Activated CD8-positive, alpha-beta T cell treated with anti-CD3 and anti-CD28 coated beads, Interleukin-2, amount 10 ng/mL, durations not matched to agents 7 days and 5 days (primary cell): Measurements from ENCODE around the gene GINS1. TPM values are rescaled to one million over a fixed set of nuclear protein-coding genes. Genes with fewer than 3 reads are reported as not detected.

Experiments
- ATAC-seq: fragments of 150-1000 bp; cut with Tn5 transposase; one replicate; pipeline ENCODE4 v1.10.0; 2021; ENCODE audit warnings: moderate library complexity
- CTCF ChIA-PET: fragments of 350-600 bp; sonication (Branson Sonifier 250); formaldehyde crosslinking; loops from one replicate; lab custom pipeline; 2021; ENCODE audit warnings: antibody characterized with exemption; lab: Charles Lee
- POLR2A ChIA-PET: fragments of 350-600 bp; sonication (Branson Sonifier 250); formaldehyde crosslinking; loops from one replicate; lab custom pipeline; 2021; ENCODE audit warnings: antibody characterized with exemption; lab: Charles Lee
- DNase-seq: peaks from one replicate; pipeline ENCODE4 v3.0.0-alpha.2; 2020
- H3K27ac Mint-ChIP-seq: one replicate; pipeline ENCODE4 v1.8.0; 2021; ENCODE audit warnings: mild to moderate bottlenecking, mixed read lengths
- H3K27me3 Mint-ChIP-seq: one replicate; pipeline ENCODE4 v1.8.0; 2021; ENCODE audit warnings: low read depth, mixed read lengths
- H3K36me3 Mint-ChIP-seq: one replicate; pipeline ENCODE4 v1.8.0; 2021; ENCODE audit warnings: low read depth, mixed read lengths
- H3K4me1 Mint-ChIP-seq: one replicate; pipeline ENCODE4 v1.8.0; 2021; ENCODE audit warnings: low read depth, mixed read lengths
- H3K4me3 Mint-ChIP-seq: one replicate; pipeline ENCODE4 v1.8.0; 2021; ENCODE audit warnings: mild to moderate bottlenecking, mixed read lengths
- H3K9me3 Mint-ChIP-seq: one replicate; pipeline ENCODE4 v1.8.0; 2022; ENCODE audit warnings: mixed read lengths; ENCODE audit not compliant: insufficient read depth
- total RNA-seq, 2 experiments: library from RNA; stranded (reverse); gene quantifications; one replicate each; pipeline ENCODE4 v1.2.3, GENCODE V29; 2021

The GINS1 gene
- total RNA-seq, 2 experiments from 2014 or later, result 40.8 to 41.6 TPM

DNA sequence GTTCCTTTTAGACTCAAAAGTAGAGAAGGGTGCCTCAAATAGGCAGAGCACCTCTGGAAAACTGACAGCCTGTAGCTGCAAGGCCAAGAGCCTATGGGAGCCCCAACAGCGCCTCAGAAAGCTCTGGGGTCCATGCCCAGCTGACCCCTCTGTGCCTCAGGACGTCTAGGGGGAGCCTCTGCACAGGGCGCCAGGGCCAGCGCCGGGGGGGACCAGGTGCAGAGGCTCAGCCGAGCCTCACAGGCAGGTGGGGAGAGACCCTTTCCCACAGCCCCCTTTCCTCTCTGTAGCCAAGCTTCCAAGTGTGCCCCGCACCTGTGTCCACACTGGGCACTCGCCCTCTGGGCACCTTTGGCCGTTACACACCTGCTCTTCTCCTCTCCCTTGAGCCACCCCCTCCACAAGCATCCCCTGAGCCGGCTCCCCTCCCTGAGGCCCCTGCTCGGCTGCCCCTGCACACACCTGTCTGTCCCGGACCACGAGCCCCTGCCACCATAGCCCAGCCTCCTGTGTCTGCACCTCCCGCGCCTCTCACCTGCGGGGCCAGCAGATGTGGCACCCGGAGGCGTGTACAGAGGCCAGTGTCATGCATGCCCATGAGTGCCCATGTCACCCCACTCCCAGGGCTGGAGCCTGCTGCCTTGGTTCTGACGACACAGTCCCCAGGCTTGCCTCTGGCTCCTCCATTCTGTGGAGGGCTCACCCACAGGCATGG lies 53.2 kb downstream of the GINS1 start:
- Mint-ChIP-seq H3K9me3 (no peaks in the 10 kb centered on the region), H3K36me3 (no peaks in the 10 kb centered on the region), H3K4me1 (peaks cover 3% of the 10 kb centered on the region), H3K27ac (no peak overlapping the region), H3K27me3 (no peaks in the 10 kb centered on the region), H3K4me3 (no peak overlapping the region)
- ChIA-PET CTCF (no interaction called here), POLR2A (no interaction called here)
- no peak for ATAC-seq
- DNase-seq, result no peak

DNA sequence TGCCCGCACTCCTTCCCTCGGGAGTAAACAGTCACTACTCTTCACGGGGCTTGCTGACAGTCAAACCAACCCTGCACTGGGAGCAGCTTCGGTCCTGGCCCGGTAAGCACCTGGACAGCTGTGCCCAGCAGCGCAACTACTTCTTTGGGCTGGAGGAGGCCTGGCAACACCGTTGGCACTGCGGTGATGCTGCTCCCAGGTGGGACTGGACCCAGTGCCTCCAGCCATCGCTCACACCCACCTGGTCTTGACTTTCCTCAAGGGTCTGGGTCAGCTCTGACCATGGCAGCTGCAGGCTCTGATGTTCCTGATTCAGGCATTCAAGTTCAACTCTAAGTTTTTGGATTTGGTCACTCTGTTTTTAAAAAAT lies 53.8 kb downstream of the GINS1 start:
- DNase-seq (no peak), ATAC-seq (no peak)
- no peak overlapping the region for H3K4me3 Mint-ChIP-seq
- no peak overlapping the region for H3K27ac Mint-ChIP-seq
- H3K27me3 Mint-ChIP-seq, result no peaks in the 10 kb centered on the region
- H3K9me3 Mint-ChIP-seq, result no peaks in the 10 kb centered on the region
- peaks cover 3% of the 10 kb centered on the region for H3K4me1 Mint-ChIP-seq
- POLR2A ChIA-PET, result no interaction called here
- CTCF ChIA-PET, result no interaction called here
- H3K36me3 Mint-ChIP-seq, result no peaks in the 10 kb centered on the region

DNA sequence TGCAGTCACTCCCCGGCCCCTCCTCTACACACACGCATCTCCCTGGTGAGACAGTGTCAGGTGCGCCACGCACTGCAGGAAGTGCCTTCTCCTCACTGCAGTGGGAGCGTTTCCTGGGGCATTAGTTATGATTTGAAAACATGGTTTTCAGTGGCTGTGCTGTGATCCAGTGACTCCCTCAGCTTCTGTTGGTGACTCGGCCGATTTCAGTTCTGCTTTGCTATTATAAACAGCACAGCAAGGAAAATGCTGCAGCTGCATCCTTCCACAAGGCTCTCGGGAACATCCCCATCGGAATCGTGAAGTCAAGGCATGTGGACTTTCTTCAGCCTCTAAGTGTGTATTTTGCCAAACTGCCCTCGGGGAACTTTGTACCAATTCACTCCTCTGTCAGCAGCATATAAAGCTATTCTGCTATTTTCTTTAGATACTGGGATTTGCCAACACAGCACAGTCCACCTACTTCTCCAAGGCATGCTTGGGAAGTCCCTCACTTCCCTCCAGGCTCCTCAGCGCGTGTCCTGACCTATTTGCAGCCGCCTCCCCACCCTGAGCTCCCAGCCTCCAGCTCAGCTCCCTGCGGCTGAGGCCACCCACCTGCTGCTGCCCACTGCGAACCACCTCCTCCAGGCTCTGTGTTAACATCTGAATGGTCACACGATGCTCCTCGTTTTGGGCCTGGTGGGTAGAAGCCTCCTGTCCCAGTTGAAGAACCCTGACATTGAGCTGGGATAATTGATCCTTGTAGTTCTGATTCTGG lies 54.5 kb downstream of the GINS1 start:
- Mint-ChIP-seq H3K4me1 (peaks cover 3% of the 10 kb centered on the region), H3K27me3 (no peaks in the 10 kb centered on the region), H3K4me3 (no peak overlapping the region), H3K9me3 (no peaks in the 10 kb centered on the region), H3K27ac (no peak overlapping the region), H3K36me3 (no peaks in the 10 kb centered on the region)
- ATAC-seq, result no peak
- no peak for DNase-seq
- POLR2A ChIA-PET, result no interaction called here
- CTCF ChIA-PET, result no interaction called here

DNA sequence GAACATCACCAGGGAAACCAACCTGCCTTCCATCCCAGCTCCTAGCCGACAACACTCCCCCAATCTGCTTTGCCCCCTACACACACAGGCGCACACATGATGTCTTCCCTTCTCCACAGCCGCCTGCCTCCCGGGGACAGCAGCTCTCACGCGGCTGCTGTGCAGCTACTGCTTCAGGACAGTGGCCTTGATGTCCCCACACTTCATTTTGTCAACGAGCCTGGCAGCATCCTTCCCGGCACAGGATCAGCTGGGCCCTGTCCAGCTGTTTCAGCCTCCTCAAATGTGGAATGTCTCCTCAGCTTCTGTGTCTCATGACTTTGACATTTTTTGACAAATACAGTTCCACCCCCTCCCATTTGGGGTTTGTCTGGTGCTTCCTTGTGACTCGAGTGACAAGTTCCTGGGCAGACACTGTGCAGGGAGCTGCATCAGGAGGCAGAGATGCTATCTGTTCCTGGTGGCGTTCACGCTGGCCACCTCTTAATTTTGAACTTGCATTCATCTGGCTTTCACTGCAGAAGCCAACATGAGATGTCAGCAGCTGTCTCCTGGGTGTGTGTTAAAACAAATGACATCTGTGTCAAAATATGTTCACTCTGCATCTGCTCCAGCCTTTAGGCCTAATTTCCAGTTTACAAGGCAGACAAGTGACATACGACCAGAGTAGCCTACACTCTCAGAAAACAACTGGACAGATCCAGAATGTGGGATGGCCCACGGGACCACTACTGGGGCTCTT lies 57.2 kb downstream of the GINS1 start:
- H3K27me3 Mint-ChIP-seq, result no peaks in the 10 kb centered on the region

DNA sequence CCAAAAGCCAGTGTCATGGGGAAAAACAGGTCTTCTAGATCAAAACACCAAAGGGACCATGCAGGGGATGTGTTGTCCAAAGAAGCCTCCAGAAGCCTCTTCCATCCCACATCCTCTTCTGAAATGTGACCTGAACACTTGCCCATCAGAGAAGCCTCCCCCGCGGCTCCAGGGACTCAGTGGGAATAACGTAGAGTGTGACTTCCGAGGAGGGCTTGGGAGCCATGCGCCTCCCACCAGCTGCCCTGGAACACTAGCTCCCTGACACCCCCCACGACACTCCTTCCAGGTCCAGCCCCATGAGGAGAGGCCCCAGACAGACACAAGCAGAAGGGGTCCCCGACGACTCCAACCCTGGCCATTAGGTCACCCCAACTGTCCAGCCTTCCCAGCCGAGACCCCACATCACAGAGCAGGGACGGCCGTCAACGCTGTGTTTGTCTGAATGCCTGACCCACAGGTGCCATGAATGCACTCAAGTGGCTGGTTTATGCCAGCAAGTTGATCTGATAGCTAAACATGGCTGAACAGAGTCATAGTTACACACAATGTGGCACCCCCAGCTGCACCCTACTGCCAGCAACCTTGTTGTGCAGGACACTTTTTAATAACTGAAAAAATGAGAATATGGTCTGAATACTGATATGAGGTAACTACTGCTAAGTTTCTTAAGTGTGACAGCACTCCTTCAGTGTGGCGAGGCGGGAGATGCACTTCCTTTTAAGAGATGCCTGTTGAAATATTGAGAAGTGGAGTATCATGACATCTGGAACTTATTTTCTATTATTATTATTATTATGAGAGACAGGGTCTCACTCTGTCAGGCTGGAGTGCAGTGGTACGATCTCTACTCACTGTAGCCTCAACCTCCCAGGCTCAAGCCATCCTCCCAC lies 58.0 kb downstream of the GINS1 start:
- ChIA-PET POLR2A (no interaction called here), CTCF (no interaction called here)
- Mint-ChIP-seq H3K27me3 (no peaks in the 10 kb centered on the region), H3K4me1 (peaks cover 14% of the 10 kb centered on the region), H3K36me3 (no peaks in the 10 kb centered on the region), H3K27ac (no peak overlapping the region), H3K9me3 (no peaks in the 10 kb centered on the region), H3K4me3 (no peak overlapping the region)
- ATAC-seq (no peak), DNase-seq (no peak)

More for the DNA sequence above, 57.2 kb downstream of the GINS1 start:
- Mint-ChIP-seq H3K4me3 (no peak overlapping the region), H3K36me3 (no peaks in the 10 kb centered on the region), H3K4me1 (peaks cover 10% of the 10 kb centered on the region), H3K9me3 (no peaks in the 10 kb centered on the region), H3K27ac (no peak overlapping the region)
- ATAC-seq (no peak), DNase-seq (no peak)
- CTCF ChIA-PET, result no interaction called here
- POLR2A ChIA-PET, result no interaction called here

DNA sequence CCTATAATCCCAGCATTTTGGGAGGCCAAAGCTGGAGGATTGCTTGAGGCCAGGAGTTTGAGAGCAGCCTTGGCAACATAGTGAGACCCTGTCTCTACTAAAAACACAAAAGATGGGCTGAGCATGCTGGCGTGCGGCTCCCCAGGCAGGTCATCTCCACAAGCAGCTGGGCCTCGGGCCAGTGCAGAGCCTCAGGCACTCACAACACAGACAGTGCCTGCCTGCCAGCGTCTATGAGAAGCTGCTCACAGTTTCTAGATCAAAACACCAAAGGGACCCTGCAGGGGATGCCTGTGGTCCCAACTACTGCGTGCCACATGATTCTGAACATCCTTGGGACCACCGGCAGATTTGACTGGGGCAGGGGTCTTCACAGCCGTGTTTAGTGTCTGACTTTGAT lies 59.4 kb downstream of the GINS1 start:
- Mint-ChIP-seq H3K4me1 (peaks cover 12% of the 10 kb centered on the region), H3K27me3 (no peaks in the 10 kb centered on the region), H3K27ac (no peak overlapping the region), H3K36me3 (no peaks in the 10 kb centered on the region), H3K9me3 (no peaks in the 10 kb centered on the region), H3K4me3 (no peak overlapping the region)
- ATAC-seq (no peak), DNase-seq (no peak)
- POLR2A ChIA-PET, result no interaction called here
- CTCF ChIA-PET, result no interaction called here

DNA sequence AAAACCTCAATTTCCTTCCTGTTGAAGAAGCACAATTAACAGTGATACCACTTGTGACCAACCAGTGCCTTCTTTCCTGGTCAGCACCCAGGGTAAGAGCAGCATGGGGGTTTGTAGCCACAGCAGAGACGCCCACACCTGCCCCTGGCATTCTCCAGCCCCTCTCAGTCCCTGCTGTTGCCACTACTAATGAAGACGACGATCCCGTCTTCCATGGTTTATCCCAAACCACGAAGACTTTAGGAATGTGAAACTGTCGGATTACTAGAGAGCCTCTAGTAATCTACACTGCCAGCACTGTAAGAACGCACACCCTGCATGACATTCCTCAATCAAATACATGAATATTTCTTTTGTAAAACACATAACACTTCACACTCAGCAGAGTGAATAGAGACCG lies 60.0 kb downstream of the GINS1 start:
- ATAC-seq (no peak), DNase-seq (no peak)
- POLR2A ChIA-PET, result no interaction called here
- H3K27ac Mint-ChIP-seq, result no peak overlapping the region
- no peaks in the 10 kb centered on the region for H3K9me3 Mint-ChIP-seq
- H3K36me3 Mint-ChIP-seq, result no peaks in the 10 kb centered on the region
- H3K4me3 Mint-ChIP-seq, result no peak overlapping the region
- CTCF ChIA-PET, result no interaction called here
- H3K27me3 Mint-ChIP-seq, result no peaks in the 10 kb centered on the region
- peaks cover 11% of the 10 kb centered on the region for H3K4me1 Mint-ChIP-seq

DNA sequence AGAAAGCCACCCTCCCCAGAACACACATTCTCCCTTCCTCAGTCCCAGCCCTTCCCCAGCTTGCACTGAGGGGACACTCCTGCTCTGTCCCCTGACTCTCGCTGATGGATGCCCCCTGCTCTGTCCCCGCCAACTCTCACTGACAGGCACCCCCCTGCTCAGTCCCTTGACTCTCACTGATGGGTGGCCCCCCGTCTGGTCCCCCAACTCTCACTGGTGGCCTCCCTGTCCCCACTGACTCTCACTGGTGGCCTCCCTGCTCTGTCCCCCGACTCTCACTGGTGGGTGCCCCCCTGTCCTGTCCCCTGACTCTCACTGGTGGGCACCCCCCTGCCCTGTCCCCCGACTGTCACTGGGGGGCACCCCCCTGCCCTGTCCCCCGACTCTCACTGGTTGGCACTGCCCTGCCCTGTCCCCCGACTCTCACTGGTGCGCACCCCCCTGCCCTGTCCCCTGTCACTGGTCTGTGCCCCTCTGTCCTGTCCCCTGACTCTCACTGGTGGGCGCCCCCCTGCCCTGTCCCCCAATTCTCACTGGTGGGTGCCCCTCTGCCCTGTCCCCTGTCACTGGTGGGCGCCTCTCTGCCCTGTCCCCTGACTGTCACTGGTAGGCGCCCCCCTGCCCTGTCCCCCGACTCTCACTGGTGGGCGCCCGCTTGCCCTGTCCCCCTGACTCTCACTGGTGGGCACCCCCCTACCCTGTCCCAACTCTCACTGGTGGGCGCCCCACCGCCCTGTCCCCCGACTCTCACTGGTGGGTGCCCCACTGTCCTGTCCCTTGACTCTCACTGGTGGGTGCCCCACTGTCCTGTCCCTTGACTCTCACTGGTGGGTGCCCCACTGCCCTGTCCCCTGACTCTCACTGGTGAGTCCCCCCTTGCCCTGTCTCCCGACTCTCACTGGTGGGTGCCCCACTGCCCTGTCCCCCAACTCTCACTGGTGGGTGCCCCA lies 60.9 kb downstream of the GINS1 start:
- no peak for ATAC-seq
- POLR2A ChIA-PET, result no interaction called here

DNA sequence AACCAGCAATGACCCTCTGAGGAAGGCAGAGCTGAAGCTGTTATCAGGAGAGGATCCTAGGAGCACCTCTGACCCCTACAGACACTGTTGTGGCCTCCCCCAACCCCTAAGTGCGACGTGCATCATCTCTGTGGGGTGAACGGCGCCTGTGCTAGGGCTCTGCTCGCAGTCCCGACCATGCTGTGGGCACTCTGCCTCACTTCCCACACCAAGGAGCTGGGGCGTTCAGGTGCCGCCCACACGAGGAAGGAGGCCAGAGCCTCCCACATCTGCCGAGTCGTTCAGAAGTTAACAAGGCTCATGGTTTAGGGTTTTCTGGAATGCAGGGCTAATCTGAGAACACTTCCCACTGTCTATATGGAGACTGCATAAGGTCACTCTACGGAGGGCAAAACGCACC lies 62.1 kb downstream of the GINS1 start:
- peaks cover 11% of the 10 kb centered on the region for H3K4me1 Mint-ChIP-seq
- H3K27ac Mint-ChIP-seq, result no peak overlapping the region
- ChIA-PET CTCF (no interaction called here), POLR2A (no interaction called here)
- no peak overlapping the region for H3K4me3 Mint-ChIP-seq
- H3K27me3 Mint-ChIP-seq, result no peaks in the 10 kb centered on the region
- DNase-seq, result no peak
- no peak for ATAC-seq
- H3K36me3 Mint-ChIP-seq, result no peaks in the 10 kb centered on the region
- no peaks in the 10 kb centered on the region for H3K9me3 Mint-ChIP-seq

More for the DNA sequence above, 60.9 kb downstream of the GINS1 start:
- no peaks in the 10 kb centered on the region for H3K9me3 Mint-ChIP-seq
- no peak for DNase-seq
- CTCF ChIA-PET, result no interaction called here
- no peaks in the 10 kb centered on the region for H3K36me3 Mint-ChIP-seq
- no peak overlapping the region for H3K4me3 Mint-ChIP-seq
- peaks cover 11% of the 10 kb centered on the region for H3K4me1 Mint-ChIP-seq
- H3K27me3 Mint-ChIP-seq, result no peaks in the 10 kb centered on the region
- no peak overlapping the region for H3K27ac Mint-ChIP-seq

DNA sequence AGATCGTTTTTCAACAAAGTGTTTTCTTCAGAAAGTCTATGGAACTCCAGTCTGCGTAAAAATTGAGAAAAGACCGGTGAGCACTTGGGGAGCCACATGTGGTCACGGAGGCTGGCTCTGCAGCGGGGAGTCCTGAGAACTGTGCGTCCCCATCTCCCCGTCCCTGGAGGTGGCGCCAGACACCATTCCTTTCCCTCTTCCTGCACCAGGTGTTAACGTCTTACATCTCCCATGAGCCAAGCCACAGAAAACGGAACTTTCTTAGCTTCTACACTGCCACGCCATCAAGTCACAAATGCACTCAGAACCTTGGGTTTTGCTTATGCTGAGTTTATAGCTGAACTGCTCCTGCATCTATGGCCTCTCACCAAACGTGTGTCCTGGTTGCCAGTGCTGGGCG lies 62.6 kb downstream of the GINS1 start:
- CTCF ChIA-PET, result interaction anchor here (0.8 to 1.2 kb wide), 3 partner anchors 10 to 153 kb away, joined by 3 read pairs; no protein-coding TSS in a partner anchor
- H3K27me3 Mint-ChIP-seq, result no peaks in the 10 kb centered on the region

More for the DNA sequence above, 62.6 kb downstream of the GINS1 start:
- Mint-ChIP-seq H3K4me3 (no peak overlapping the region), H3K4me1 (peaks cover 11% of the 10 kb centered on the region), H3K9me3 (no peaks in the 10 kb centered on the region), H3K36me3 (no peaks in the 10 kb centered on the region), H3K27ac (no peak overlapping the region)
- ATAC-seq (peak; percentile 70), DNase-seq (peak; percentile 57)
- POLR2A ChIA-PET, result no interaction called here
